ENCODE data around the gene SUMO3. TPM values are rescaled to one million over a fixed set of nuclear protein-coding genes. Genes with fewer than 3 reads are reported as not detected.

SUMO3 gene
- total and polyA plus RNA-seq, 3 donors from 2014 or later = 69.9 to 93.0 (median 87.9) TPM

GRCh38 chr21:44840771-44841170 is 22.9 kb upstream of the SUMO3 start:
- intact Hi-C loops (cut with DNase I; ENCODE audit: low total_unique reads) = no loop called here
- DNase-seq = no peak
- peaks cover 10% of the 10 kb centered on the region for H3K4me1 ChIP-seq
- no peaks in the 10 kb centered on the region for H3K27me3 ChIP-seq
- no peak overlapping the region for H3K4me3 ChIP-seq
- TF ChIP-seq CTCF (IDR thresholded peaks at IDR 0.05) (no peak), POLR2A (IDR thresholded peaks at IDR 0.05) (no peak)
- H3K36me3 ChIP-seq (ENCODE audit: low read depth, missing control alignments) = no peaks in the 10 kb centered on the region
- H3K27ac ChIP-seq = no peak overlapping the region
- H3K9me3 ChIP-seq = no peaks in the 10 kb centered on the region
- 85 to 87% methylated on average over 9 to 11 of the region's 11 CpGs for WGBS, 2 donors

- Histone ChIP-seq H3K27ac (no peak overlapping the region), H3K9me3 (no peaks in the 10 kb centered on the region), H3K36me3 (ENCODE audit: low read depth, missing control alignments) (no peaks in the 10 kb centered on the region), H3K4me1 (peaks cover 6% of the 10 kb centered on the region), H3K27me3 (no peaks in the 10 kb centered on the region), H3K4me3 (no peak overlapping the region)
- TF ChIP-seq CTCF (IDR thresholded peaks at IDR 0.05) (no peak), POLR2A (IDR thresholded peaks at IDR 0.05) (no peak)
- DNase-seq = no peak
- 84% methylated on average over 9 of the region's 9 CpGs for WGBS, 2 donors
- intact Hi-C loops (cut with DNase I; ENCODE audit: low total_unique reads) = no loop called here
Observed at GRCh38 chr21:44838951-44839350, 21.1 kb upstream of the SUMO3 start.

DNA sequence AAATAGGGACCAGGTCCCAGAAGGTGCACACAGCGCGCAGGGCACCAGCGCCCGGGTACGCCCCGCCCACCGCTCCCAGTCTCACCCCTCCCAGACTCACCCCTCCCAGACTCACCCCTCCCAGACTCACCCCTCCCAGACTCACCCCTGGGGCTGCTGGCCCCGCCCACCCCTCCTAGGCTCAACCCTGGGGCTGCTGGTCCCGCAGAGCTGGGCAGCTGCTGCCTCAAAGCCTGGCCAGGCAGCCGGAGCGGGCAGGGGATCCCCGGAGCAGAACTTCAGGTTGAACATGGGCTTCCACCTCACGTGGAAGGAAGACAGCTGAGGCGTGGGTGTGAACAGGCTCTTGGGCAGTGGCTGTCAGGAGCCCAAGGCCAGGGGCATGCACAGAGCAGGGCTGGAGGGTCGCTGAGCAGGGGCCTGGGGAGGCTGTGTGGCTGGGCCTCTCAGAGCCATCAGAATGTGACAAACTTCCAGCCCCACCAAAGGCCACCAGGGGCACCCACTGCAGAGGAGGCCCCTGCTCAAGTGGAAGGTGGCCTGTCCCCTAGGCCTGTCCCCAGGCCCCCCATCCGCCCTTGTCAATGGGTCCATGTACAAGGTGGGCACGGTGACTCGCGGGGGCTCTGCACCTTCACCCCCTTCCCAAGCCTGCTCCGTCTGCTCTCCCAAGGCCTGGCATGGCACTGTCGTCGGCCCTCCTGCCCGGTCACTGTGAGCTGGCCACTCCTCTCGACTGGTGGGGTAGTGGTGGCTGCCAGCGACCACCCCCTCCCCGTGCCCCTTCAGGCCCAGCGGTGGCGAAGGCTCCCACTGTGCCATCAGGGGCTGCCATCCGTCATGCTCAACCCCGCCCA is 20.4 kb upstream of the SUMO3 start:
- DNase-seq = no peak
- H3K9me3 ChIP-seq = no peaks in the 10 kb centered on the region
- TF ChIP-seq CTCF (IDR thresholded peaks at IDR 0.05) (no peak), POLR2A (IDR thresholded peaks at IDR 0.05) (no peak)
- no peaks in the 10 kb centered on the region for H3K36me3 ChIP-seq (ENCODE audit: low read depth, missing control alignments)
- peaks cover 6% of the 10 kb centered on the region for H3K4me1 ChIP-seq
- H3K4me3 ChIP-seq = no peak overlapping the region
- WGBS, 2 donors = 86 to 96% methylated on average over 13 to 30 of the region's 30 CpGs
- intact Hi-C loops (cut with DNase I; ENCODE audit: low total_unique reads) = no loop called here
- H3K27me3 ChIP-seq = no peaks in the 10 kb centered on the region
- H3K27ac ChIP-seq = no peak overlapping the region

DNA sequence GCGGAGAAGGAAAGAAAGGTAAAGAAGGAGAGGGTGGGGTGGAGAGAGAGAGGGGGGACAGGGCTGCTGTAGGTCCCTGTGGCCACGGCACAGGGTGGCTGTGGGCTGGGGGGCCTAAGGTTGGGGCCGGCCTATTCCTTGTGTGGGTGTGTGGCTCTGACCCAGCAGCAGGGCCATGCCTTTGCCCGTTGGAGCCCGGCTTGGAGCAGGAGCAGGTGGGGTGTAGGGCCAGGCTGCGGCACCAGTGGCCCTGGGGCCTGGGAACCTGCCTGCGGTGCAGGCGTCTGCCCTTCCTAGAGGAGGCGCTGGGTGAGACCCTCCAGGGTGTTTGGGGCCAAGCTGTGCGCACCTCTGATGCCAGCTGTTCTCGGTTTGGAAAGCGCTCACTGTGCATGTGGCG is 19.7 kb upstream of the SUMO3 start:
- no peaks in the 10 kb centered on the region for H3K36me3 ChIP-seq (ENCODE audit: low read depth, missing control alignments)
- intact Hi-C loops (cut with DNase I; ENCODE audit: low total_unique reads) = no loop called here
- peaks cover 6% of the 10 kb centered on the region for H3K4me1 ChIP-seq
- no peaks in the 10 kb centered on the region for H3K27me3 ChIP-seq
- H3K4me3 ChIP-seq = no peak overlapping the region
- TF ChIP-seq CTCF (IDR thresholded peaks at IDR 0.05) = no peak
- TF ChIP-seq POLR2A (IDR thresholded peaks at IDR 0.05) = no peak
- 89 to 96% methylated on average over 10 to 13 of the region's 13 CpGs for WGBS, 2 donors
- H3K27ac ChIP-seq = no peak overlapping the region
- no peak for DNase-seq
- no peaks in the 10 kb centered on the region for H3K9me3 ChIP-seq

Data from testis (tissue), 3 donors.